COR-L47 (cell line): ENCODE data around the gene ADAMTS12.

Source experiments
- DNase-seq: peaks from one replicate; lab custom pipeline; 2025; lab: John Stamatoyannopoulos, UW

Gene ADAMTS12

GRCh38 chr5:33806738-33807442 lies 84.9 kb downstream of the ADAMTS12 start:
- DNase-seq = no peak

GRCh38 chr5:33801292-33801691 lies 90.5 kb downstream of the ADAMTS12 start:
- DNase-seq = no peak

GRCh38 chr5:33800241-33800950 lies 91.4 kb downstream of the ADAMTS12 start:
- no peak for DNase-seq

- no peak for DNase-seq
These were observed 96.3 kb downstream of the ADAMTS12 start for GRCh38 chr5:33795496-33795895.

- no peak for DNase-seq
These were observed 97.1 kb downstream of the ADAMTS12 start for GRCh38 chr5:33794550-33795181.

- DNase-seq = no peak
These were observed 97.8 kb downstream of the ADAMTS12 start for GRCh38 chr5:33793836-33794549.

GRCh38 chr5:33793276-33793675 lies 98.5 kb downstream of the ADAMTS12 start:
- no peak for DNase-seq

- no peak for DNase-seq
These were observed 99.2 kb downstream of the ADAMTS12 start for GRCh38 chr5:33792559-33792958.

GRCh38 chr5:33789567-33789957 lies 102.2 kb downstream of the ADAMTS12 start:
- DNase-seq = no peak

- no peak for DNase-seq
These were observed 102.7 kb downstream of the ADAMTS12 start for GRCh38 chr5:33788922-33789566.

GRCh38 chr5:33785571-33785970 lies 106.2 kb downstream of the ADAMTS12 start:
- DNase-seq = no peak

- DNase-seq = no peak
These were observed 110.5 kb downstream of the ADAMTS12 start for GRCh38 chr5:33781286-33781685.

GRCh38 chr5:33776151-33776660 lies 115.6 kb downstream of the ADAMTS12 start:
- DNase-seq = no peak

GRCh38 chr5:33774341-33774740 lies 117.4 kb downstream of the ADAMTS12 start:
- DNase-seq = no peak

GRCh38 chr5:33772380-33772897 lies 119.4 kb downstream of the ADAMTS12 start:
- DNase-seq = no peak

- no peak for DNase-seq
These were observed 121.8 kb downstream of the ADAMTS12 start for GRCh38 chr5:33769968-33770367.

GRCh38 chr5:33769196-33769595 lies 122.6 kb downstream of the ADAMTS12 start:
- DNase-seq = no peak

- DNase-seq = no peak
These were observed 125.8 kb downstream of the ADAMTS12 start for GRCh38 chr5:33766023-33766422.

GRCh38 chr5:33764786-33765185 lies 127.0 kb downstream of the ADAMTS12 start:
- DNase-seq = no peak

- no peak for DNase-seq
These were observed 128.4 kb downstream of the ADAMTS12 start for GRCh38 chr5:33763435-33763834.

GRCh38 chr5:33762859-33763258 lies 128.9 kb downstream of the ADAMTS12 start:
- no peak for DNase-seq

- DNase-seq = no peak
These were observed 130.7 kb downstream of the ADAMTS12 start for GRCh38 chr5:33761139-33761538.
